Thyroid gland (tissue), 4 donors: Measurements from ENCODE around the gene ZNRF1.

Experiments
- CTCF ChIP-seq, 6 experiments: fragments of 200-600 bp in 3 of 6; fragments of 450-650 bp in 3 of 6; sonication (generic) in 3 of 6; IDR thresholded peaks; one replicate each; pipeline ENCODE4 v1.5.1; 2016 to 2019; ENCODE audit warnings: antibody characterized with exemption in 6 of 6, mild to moderate bottlenecking in 2 of 6, inconsistent platforms in 1 of 6, moderate library complexity in 1 of 6
- POLR2A ChIP-seq, 2 donors: fragments of 450-650 bp; IDR thresholded peaks; one replicate each; pipeline ENCODE4 v1.6.1; 2017; ENCODE audit warnings: antibody characterized with exemption in 2 of 2, mild to moderate bottlenecking in 2 of 2, moderate library complexity in 1 of 2

GRCh38 chr16:75103994-75104393 lies 105.2 kb downstream of the ZNRF1 start:
- TF ChIP-seq POLR2A (IDR thresholded peaks at IDR 0.05) = no peak
- TF ChIP-seq CTCF (IDR thresholded peaks at IDR 0.05) = no peak
